OCI-LY7 (cell line): ENCODE results near the gene UBN1. TPM values are rescaled to one million over a fixed set of nuclear protein-coding genes. Genes with fewer than 3 reads are reported as not detected.

Experiments
- BruUV-seq: library from RNA; stranded (reverse); fragments of 400-500 nt; replicated peaks from 2 replicates; lab custom pipeline; 2021; lab: Mats Ljungman, UMichigan
- CTCF ChIA-PET: fragments of 300-600 bp; sonication (Branson Sonifier 250); formaldehyde crosslinking; loops from one replicate; lab custom pipeline; 2022; ENCODE audit warnings: antibody characterized with exemption; ENCODE audit not compliant: unreplicated experiment; lab: Charles Lee
- POLR2A ChIA-PET: fragments of 300-600 bp; sonication (Branson Sonifier 250); formaldehyde crosslinking; loops from one replicate; lab custom pipeline; 2022; ENCODE audit warnings: antibody characterized with exemption; lab: Charles Lee
- DNase-seq: peaks from one replicate; pipeline ENCODE4 v3.0.0-alpha.2; 2015; ENCODE audit warnings: low spot score
- H2AFZ ChIP-seq: fragments of 200-600 bp; sonication (generic), shearing (Covaris generic); 2 replicates; pipeline ENCODE4 v1.6.1; 2014; ENCODE audit warnings: mild to moderate bottlenecking, antibody characterized with exemption, low read length, moderate library complexity
- H3K27ac ChIP-seq: fragments of 200-600 bp; sonication (generic); 2 replicates; pipeline ENCODE4 v1.5.1; 2014; ENCODE audit warnings: mixed run types, low read depth, mild to moderate bottlenecking, moderate library complexity, low read length, inconsistent platforms; ENCODE audit not compliant: poor library complexity, severe bottlenecking
- H3K36me3 ChIP-seq: fragments of 200-600 bp; sonication (generic); 2 replicates; pipeline ENCODE4 v1.6.1; 2014; ENCODE audit warnings: mild to moderate bottlenecking, antibody characterized with exemption, low read length, moderate library complexity, mixed read lengths; ENCODE audit not compliant: insufficient read depth
- H3K4me1 ChIP-seq: fragments of 200-600 bp; sonication (generic); 2 replicates; pipeline ENCODE4 v1.5.1; 2014; ENCODE audit warnings: mild to moderate bottlenecking, low read length; ENCODE audit not compliant: insufficient read depth, poor library complexity, severe bottlenecking
- H3K4me2 ChIP-seq: fragments of 200-600 bp; sonication (generic); 2 replicates; pipeline ENCODE4 v1.6.1; 2014; ENCODE audit warnings: mild to moderate bottlenecking, low read length
- H3K4me3 ChIP-seq: fragments of 200-600 bp; sonication (generic); 2 replicates; pipeline ENCODE4 v1.5.1; 2014; ENCODE audit warnings: mild to moderate bottlenecking, low read depth, low read length; ENCODE audit not compliant: poor library complexity, severe bottlenecking
- H3K79me2 ChIP-seq: fragments of 200-600 bp; sonication (generic); 2 replicates; pipeline ENCODE4 v1.6.1; 2016; ENCODE audit warnings: low read depth, mild to moderate bottlenecking, low read length, moderate library complexity, mixed read lengths; ENCODE audit not compliant: insufficient read depth
- H3K9me2 ChIP-seq: fragments of 200-600 bp; sonication (generic); 2 replicates; pipeline ENCODE4 v1.6.1; 2016; ENCODE audit warnings: mild to moderate bottlenecking, low read length, mixed read lengths; ENCODE audit not compliant: insufficient read depth
- H3K9me3 ChIP-seq: fragments of 200-600 bp; sonication (generic); 2 replicates; pipeline ENCODE4 v1.6.1; 2014; ENCODE audit warnings: mild to moderate bottlenecking, mixed run types, low read length, mixed read lengths
- H4K20me1 ChIP-seq: fragments of 200-600 bp; sonication (generic); 2 replicates; pipeline ENCODE4 v1.6.1; 2014; ENCODE audit warnings: mild to moderate bottlenecking, antibody characterized with exemption, low read length, moderate library complexity, mixed read lengths; ENCODE audit not compliant: insufficient read depth
- EZH2phosphoT487 ChIP-seq: fragments of 200-600 bp; sonication (generic); IDR thresholded peaks from 2 replicates; pipeline ENCODE4 v1.6.1; 2018; ENCODE audit warnings: low read depth, borderline replicate concordance, mild to moderate bottlenecking, mixed run types, antibody characterized with exemption, low read length, moderate library complexity, mixed read lengths
- intact Hi-C: fragments of 100-400 bp; cut with micrococcal nuclease; formaldehyde crosslinking; loops from one replicate; pipeline ENCODE4 v1.10.0; 2022; ENCODE audit not compliant: unreplicated experiment
- total RNA-seq, 2 experiments: library from RNA; depleted of rRNA in 1 of 2; stranded (reverse); fragments of >200 nt in 1 of 2; shearing (Covaris generic) in 1 of 2; gene quantifications; 2 replicates each; pipeline ENCODE4 v1.2.3, GENCODE V29; 2014 to 2022
- TF ChIP-seq, protein P1 (sequence below): fragments of 200-600 bp; sonication (generic); conservative IDR thresholded peaks from 2 replicates; pipeline ENCODE4 v1.5.1; 2014; ENCODE audit warnings: mild to moderate bottlenecking, antibody characterized with exemption, low read length, moderate library complexity, mixed read lengths

UBN1 gene
- total RNA-seq, 2 experiments from 2014 or later = 37.2 to 53.0 TPM

DNA sequence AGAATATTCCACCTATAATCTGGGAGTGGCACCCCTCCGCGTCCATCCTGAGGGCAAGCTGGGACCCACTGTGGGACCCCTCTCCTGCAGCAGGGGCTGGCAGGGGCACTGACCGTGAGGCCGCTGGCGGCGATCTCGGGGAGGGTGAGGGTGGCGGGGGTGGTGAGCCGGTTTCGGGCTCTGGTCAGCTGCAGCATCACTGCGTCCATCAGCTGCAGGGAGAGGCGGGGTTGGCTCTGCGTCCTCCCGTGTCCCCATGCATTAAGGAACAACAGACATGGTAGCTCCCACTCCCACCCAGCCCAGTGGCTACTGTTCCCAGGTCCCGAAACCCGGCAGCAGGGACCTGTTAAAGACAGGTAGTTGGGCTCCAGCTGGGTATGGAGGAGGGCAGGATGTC, 48.8 kb upstream of the UBN1 start:
- Histone ChIP-seq H3K36me3 (no peaks in the 10 kb centered on the region), H3K79me2 (no peaks in the 10 kb centered on the region), H4K20me1 (no peaks in the 10 kb centered on the region), H3K4me1 (peaks cover 20% of the 10 kb centered on the region), H3K27ac (no peak overlapping the region), H3K9me2 (no peaks in the 10 kb centered on the region), H2AFZ (no peak overlapping the region), H3K4me3 (no peak overlapping the region), H3K4me2 (no peak overlapping the region), H3K9me3 (no peaks in the 10 kb centered on the region)
- TF ChIP-seq, protein P1, sequence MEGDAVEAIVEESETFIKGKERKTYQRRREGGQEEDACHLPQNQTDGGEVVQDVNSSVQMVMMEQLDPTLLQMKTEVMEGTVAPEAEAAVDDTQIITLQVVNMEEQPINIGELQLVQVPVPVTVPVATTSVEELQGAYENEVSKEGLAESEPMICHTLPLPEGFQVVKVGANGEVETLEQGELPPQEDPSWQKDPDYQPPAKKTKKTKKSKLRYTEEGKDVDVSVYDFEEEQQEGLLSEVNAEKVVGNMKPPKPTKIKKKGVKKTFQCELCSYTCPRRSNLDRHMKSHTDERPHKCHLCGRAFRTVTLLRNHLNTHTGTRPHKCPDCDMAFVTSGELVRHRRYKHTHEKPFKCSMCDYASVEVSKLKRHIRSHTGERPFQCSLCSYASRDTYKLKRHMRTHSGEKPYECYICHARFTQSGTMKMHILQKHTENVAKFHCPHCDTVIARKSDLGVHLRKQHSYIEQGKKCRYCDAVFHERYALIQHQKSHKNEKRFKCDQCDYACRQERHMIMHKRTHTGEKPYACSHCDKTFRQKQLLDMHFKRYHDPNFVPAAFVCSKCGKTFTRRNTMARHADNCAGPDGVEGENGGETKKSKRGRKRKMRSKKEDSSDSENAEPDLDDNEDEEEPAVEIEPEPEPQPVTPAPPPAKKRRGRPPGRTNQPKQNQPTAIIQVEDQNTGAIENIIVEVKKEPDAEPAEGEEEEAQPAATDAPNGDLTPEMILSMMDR = no peak
- TF ChIP-seq EZH2phosphoT487 = no peak
- DNase-seq = no peak
- ChIA-PET POLR2A (no interaction called here), CTCF (no interaction called here)
- no TSS peak for BruUV-seq
- intact Hi-C loops = no loop called here

DNA sequence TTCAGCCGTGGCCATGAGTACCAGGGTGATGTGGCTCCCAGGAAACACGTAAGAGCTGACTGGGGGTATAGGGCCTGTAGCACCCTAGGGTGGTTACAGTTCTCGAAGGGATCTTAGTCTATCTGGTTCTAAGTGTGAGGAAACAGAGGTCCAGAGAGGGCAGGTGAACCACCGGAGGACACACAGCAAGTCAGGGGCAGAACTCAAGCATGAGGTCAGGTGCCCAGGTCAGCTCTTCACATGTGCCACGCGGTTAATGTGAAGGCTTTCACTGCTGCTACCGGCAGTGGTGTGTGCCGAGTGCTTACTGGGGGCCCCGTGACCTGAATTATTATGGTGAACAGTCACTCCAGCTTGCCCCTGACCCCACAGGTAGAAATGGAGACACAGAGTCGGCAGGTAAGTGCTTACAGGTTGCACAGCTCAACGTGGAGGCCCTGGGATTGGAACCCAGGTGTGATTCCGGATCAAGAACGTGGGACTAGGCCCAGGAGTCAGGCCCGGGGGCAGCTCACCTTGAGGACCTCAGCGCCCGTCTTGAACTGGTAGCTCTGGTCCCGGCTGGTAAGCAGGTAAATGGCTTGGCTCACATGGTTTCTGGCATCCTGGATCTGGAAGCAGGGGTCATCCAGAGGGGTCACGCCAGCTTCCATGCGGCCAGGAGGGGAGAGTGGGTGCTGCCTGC, 48.0 kb upstream of the UBN1 start:
- intact Hi-C loops = no loop called here
- no peak for DNase-seq
- Histone ChIP-seq H3K36me3 (peaks cover 6% of the 10 kb centered on the region), H3K9me3 (no peaks in the 10 kb centered on the region), H2AFZ (no peak overlapping the region), H3K27ac (no peak overlapping the region), H3K9me2 (no peaks in the 10 kb centered on the region), H3K4me3 (no peak overlapping the region), H3K4me2 (no peak overlapping the region), H4K20me1 (no peaks in the 10 kb centered on the region), H3K79me2 (no peaks in the 10 kb centered on the region), H3K4me1 (peaks cover 26% of the 10 kb centered on the region)
- TF ChIP-seq, protein P1 = no peak
- TF ChIP-seq EZH2phosphoT487 = no peak
- POLR2A ChIA-PET = no interaction called here
- BruUV-seq = no TSS peak
- CTCF ChIA-PET = no interaction called here

DNA sequence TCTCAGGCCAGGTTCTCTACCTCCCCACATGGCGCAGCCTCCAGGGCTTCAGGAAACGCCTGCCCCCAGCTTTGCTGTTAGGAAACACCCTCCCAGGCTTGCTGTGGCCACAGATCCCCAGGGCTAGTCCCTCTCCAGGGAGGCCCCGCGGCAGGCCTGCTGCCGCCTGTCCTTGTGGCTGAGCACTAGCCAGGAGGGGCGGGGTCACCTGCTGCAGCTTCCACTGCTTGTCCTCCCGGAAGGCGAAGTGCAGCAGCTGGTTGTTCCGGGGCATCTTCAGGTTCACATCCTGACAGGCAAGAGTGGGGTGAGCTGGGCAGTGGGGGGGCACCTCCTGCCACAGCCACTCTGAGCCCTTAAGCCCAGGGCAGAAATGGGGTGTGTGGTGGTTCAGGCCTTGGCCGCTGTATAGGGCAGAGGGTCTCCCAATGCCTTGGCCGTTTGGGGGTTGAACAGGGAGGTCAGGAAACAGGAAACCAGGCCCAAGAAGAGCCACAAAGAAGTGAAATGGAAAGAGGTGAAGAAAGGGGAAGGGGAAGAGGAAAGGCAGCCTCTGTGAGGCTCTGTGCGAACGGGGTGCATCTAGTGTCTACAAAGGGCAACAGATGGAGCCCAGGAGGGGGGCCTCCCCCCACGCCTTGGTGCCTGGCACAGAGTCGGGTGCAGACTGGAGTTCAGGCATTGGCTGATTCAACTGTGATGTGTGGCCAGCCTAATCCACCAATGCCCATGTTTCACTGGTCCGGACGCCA, 46.8 kb upstream of the UBN1 start:
- Histone ChIP-seq H3K4me1 (peaks cover 26% of the 10 kb centered on the region), H3K4me2 (peak overlapping the region; percentile 99; the same call in 1 of the 2 replicates), H3K27ac (no peak overlapping the region), H4K20me1 (no peaks in the 10 kb centered on the region), H3K9me2 (no peaks in the 10 kb centered on the region), H2AFZ (no peak overlapping the region), H3K79me2 (no peaks in the 10 kb centered on the region), H3K36me3 (peaks cover 17% of the 10 kb centered on the region), H3K4me3 (no peak overlapping the region), H3K9me3 (no peaks in the 10 kb centered on the region)
- TF ChIP-seq, protein P1 = no peak
- TF ChIP-seq EZH2phosphoT487 = no peak
- intact Hi-C loops = no loop called here
- no peak for DNase-seq
- ChIA-PET CTCF (no interaction called here), POLR2A (no interaction called here)
- no TSS peak for BruUV-seq
